ENCODE data around the gene GARS1.

DNA sequence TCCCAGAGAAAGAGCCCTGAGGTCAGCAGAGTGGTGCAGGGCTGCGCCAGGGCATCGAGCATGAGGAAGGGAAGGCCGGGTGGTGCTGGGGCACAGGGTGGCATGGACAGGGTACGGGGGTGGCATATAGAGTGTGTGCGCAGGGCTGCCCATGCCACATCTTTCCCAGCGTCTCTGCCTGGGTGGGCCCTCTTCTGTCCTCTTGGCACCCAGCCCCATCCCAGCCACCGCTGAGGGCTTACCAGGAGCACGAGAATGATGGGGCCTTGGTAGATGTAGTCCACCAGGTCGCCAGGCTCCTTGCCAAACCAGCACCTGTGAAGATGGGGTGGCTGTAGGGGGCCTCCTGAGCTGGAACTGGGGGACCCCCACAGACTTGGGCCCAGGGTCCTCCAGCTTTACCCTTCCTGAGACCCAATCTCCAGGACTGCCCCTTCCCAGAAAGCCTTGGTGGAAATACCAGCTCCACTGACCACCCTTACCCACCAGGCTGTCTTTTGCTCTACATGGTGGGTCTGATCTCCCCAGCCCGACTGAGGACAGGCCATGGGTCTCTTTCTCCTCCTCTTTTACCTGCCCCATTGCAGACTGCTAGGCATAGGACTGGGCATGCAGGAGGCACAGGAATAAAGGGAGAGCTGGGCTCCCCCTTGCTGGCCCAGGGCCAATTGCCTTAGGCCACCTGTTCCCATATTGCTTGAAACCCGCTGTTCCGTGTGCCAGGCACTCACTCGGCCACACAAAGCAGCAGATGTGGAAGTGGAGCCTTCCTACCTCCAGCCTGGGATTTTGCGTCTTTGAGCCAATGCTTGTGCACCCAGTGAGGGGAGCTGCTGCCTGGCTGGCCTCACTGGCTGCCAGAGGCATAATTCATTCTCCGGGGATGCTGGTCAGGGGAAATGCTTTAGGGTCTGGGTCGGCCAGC, 65.9 kb downstream of the GARS1 start:
- TF ChIP-seq CTCF (IDR thresholded peaks at IDR 0.05; ENCODE audit: insufficient read depth, low read length) (no peak), GABPA (IDR thresholded peaks at IDR 0.05; ENCODE audit: low read depth) (no peak), POLR2AphosphoS5 (IDR thresholded peaks at IDR 0.05; ENCODE audit: low read depth) (no peak)
- TF ChIP-seq, protein P1, sequence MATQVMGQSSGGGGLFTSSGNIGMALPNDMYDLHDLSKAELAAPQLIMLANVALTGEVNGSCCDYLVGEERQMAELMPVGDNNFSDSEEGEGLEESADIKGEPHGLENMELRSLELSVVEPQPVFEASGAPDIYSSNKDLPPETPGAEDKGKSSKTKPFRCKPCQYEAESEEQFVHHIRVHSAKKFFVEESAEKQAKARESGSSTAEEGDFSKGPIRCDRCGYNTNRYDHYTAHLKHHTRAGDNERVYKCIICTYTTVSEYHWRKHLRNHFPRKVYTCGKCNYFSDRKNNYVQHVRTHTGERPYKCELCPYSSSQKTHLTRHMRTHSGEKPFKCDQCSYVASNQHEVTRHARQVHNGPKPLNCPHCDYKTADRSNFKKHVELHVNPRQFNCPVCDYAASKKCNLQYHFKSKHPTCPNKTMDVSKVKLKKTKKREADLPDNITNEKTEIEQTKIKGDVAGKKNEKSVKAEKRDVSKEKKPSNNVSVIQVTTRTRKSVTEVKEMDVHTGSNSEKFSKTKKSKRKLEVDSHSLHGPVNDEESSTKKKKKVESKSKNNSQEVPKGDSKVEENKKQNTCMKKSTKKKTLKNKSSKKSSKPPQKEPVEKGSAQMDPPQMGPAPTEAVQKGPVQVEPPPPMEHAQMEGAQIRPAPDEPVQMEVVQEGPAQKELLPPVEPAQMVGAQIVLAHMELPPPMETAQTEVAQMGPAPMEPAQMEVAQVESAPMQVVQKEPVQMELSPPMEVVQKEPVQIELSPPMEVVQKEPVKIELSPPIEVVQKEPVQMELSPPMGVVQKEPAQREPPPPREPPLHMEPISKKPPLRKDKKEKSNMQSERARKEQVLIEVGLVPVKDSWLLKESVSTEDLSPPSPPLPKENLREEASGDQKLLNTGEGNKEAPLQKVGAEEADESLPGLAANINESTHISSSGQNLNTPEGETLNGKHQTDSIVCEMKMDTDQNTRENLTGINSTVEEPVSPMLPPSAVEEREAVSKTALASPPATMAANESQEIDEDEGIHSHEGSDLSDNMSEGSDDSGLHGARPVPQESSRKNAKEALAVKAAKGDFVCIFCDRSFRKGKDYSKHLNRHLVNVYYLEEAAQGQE (IDR thresholded peaks at IDR 0.05; ENCODE audit: insufficient replicate concordance, low read depth) = no peak

All from HL-60 (cell line).